HuH-7.5 (cell line): ENCODE measurements around the gene FHAD1.
"Not testable (repeated sequence)": the region's sequence is repeated elsewhere in the genome, so short reads cannot be mapped to it uniquely, and the experiment has no call there.

Source experiments
- DNase-seq: peaks from one replicate; pipeline ENCODE4 v3.0.0; 2011; ENCODE audit warnings: low spot score

Gene FHAD1

GRCh38 chr1:15370781-15371520, 123.9 kb downstream of the FHAD1 start:
- no peak for DNase-seq

DNA sequence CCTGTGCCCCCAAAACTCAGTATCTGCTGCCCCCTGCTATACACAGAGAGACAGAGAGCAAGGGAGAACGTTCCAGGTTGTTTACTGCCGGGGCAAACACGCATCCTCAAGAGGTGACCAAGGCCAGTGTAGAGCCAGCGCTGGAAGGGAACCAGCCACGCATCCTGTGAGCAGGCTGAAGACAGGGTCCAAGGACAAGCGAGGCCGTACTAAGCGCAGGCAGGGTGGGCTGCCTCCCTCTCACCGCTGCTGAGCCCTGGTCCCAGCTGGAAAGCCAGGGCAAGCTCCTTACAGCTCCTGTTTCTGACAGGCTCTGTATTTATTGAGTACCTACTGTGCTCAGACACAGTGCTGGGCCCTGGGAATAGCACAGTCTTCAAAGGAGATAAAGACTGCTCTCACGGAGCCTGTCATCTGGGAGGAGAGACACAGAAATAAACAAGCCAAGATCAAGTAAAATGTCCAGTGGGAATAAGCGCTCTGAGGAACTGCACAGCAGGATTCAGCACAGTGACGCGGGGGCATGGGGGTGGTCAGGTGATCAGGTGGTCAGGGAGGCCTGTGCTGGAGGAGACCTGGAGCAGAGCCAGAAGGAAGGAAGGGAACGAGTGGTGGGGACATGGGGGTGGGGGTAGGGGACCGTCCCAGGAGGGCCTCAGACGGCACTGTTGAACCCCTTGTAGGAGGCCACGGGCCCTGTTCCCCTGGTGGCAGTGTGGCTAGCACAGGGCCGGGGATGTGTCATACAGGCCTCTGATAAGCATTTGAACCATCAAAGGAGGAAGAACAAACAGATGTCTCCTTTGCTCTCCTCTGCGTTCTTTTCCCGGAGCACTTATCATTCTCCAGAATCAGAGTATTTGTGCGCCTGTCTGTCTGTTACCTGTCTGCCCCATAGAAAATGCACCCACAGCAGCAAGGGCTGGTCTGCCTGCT, 124.9 kb downstream of the FHAD1 start:
- DNase-seq: no peak

DNA sequence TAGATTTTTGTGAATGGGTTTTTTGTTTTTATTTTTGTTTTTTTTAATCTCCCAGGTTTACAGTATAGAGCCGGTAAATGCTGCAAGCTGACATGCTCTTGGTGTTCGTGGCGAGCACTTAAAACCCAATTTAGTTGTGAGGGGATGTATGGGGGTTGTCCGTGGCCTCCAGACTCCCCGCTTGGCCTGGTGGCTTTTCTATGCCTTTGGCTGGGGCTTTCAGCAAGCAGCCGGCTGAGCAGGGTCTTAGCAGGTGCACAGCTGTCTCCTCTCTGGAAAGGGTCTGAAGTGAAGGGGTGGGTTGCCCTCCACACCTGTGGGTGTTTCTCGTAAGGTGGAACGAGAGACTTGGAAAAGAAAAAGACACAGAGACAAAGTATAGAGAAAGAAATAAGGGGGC, 131.7 kb downstream of the FHAD1 start:
- no peak for DNase-seq

DNA sequence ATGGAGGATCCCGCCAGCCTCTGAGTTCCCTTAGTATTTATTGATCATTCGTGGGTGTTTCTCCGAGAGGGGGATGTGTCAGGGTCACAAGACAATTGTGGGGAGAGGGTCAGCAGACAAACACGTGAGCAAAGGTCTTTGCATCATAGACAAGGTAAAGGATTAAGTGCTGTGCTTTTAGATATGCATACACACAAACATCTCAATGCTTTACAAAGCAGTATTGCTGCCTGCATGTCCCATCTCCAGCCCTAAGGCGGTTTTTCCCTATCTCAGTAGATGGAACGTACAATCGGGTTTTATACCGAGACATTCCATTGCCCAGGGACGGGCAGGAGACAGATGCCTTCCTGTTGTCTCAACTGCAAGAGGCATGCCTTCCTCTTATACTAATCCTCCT, 132.1 kb downstream of the FHAD1 start:
- not testable (repeated sequence) for DNase-seq

- DNase-seq: no peak
Measured at GRCh38 chr1:15380601-15381508, 133.8 kb downstream of the FHAD1 start.

GRCh38 chr1:15381805-15382204, 134.8 kb downstream of the FHAD1 start:
- no peak for DNase-seq

DNA sequence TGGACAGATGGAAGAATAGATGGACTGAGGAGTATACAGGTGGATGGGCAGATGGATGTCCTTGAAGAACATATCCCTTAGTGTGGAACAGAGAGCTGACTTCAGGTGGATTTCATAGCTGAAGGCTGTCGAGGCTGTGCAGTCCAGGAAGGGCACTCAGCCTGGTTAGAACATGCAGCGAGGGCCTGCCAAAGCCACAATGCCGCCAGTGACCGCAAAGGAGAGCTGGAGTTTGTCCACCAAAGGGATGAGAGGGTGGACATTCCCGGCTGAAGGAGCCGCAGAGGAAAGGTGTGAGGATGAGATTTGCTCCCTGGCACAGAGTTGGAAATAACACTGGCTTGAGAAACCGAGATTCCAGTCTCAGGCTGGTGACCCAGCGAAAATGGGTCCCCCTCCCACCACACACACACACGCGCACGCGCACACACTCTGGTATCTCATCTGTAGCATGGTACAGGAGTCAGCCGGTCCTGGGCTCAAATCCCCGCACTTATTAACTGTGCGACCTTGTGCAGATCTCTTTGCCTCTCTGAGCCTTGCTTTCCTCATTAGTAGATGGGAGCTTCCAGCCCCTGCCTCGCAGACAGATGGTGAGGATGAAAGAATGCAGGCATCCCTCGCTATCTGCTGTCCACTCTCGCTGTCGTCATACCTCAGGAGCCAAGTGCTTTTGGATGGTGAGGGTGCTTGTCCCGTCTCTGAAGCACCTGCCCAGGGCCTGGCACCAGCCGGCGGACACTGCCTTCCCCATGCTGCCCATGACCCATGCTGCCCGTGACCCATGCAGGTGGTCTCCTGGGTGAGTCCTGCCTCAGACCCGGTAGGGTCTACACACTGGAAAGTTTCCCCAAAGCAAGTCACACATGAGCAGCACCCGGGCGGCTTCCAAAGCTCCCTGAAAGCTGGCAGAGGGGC, 135.8 kb downstream of the FHAD1 start:
- no peak for DNase-seq

DNA sequence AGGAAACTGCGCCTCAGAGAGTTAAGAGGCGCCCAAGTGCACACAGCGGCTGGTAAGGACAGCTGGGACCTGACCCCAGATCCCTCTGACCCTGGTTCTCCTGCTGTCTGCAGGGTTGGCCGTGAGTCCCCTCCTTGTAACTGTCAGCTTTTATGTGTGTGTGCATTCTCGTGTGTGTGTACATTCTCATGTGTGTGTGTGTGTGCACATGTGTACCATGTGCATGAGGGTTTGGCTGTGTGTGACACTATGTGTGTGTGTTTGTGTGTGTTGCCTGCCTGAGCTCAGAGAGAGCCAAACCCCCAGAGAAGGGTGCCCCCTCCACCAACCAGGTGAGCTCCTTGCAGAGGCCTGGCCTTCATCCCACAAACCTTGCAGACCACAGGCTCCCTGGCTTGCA, 136.8 kb downstream of the FHAD1 start:
- no peak for DNase-seq

- no peak for DNase-seq
Measured at GRCh38 chr1:15384301-15384901, 137.4 kb downstream of the FHAD1 start.

DNA sequence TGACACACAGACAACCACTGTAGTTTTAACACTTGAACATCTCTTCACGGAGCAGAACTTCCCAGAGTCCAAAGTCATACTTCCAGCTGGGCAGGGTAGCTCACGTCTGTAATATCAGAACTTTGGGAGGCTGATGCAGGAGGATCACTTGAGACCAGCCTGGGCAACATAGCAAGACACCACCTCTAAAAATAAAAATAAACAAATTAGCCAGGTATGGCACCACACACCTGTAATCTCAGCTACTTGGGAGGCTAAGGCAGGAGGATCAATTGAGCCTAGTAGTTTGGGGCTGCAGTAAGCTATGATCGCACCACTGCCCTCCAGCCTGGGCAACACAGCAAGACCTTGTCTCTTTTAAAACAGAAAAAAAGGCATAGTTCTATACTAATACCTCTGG, 138.4 kb downstream of the FHAD1 start:
- no peak for DNase-seq

GRCh38 chr1:15386164-15386749, 139.2 kb downstream of the FHAD1 start:
- no peak for DNase-seq

- DNase-seq: no peak
Measured at GRCh38 chr1:15388201-15388880, 141.3 kb downstream of the FHAD1 start.

- DNase-seq: not testable (repeated sequence)
Measured at GRCh38 chr1:15389828-15390227, 142.8 kb downstream of the FHAD1 start.

- no peak for DNase-seq
Measured at GRCh38 chr1:15390667-15391066, 143.6 kb downstream of the FHAD1 start.

DNA sequence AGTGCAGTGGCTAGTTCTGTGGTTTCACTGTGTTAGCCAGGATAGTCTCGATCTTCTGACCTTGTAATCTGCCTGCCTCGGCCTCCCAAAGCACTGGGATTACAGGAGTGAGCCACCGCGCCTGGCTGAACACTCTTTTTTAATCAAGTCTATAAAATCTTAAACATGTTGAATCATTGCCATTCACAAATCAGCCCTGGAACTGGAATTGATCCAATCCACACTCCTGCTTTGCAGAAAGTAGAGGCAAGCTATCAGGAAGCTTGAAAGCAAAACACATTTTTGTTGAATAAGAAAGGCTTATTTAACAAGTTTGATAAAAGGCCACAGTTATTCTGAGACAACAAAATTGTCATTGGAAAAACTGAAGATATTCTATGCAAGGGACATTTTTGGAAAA, 144.3 kb downstream of the FHAD1 start:
- DNase-seq: no peak

- no peak for DNase-seq
Measured at GRCh38 chr1:15393475-15394257, 146.6 kb downstream of the FHAD1 start.

DNA sequence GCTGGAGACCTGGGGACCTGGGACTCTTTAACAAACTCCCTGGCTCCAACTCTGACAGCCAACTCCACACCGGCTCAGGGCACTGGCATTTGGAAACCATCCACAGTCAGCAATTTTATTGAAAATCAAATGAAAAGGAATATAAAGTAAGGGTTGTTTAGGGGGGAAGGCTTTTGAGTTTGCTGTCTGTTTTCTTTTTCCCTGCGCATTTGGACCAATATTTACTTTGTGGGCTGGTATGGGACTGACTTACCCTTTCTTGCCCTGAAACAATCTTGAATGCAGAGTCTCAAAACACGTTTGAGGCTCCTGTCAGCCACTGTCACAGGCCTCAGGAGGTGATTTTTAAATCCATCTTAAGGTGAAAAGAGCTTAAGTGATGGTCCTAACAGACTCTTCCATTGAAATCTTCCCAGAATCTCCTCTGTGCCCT, 147.3 kb downstream of the FHAD1 start:
- no peak for DNase-seq

DNA sequence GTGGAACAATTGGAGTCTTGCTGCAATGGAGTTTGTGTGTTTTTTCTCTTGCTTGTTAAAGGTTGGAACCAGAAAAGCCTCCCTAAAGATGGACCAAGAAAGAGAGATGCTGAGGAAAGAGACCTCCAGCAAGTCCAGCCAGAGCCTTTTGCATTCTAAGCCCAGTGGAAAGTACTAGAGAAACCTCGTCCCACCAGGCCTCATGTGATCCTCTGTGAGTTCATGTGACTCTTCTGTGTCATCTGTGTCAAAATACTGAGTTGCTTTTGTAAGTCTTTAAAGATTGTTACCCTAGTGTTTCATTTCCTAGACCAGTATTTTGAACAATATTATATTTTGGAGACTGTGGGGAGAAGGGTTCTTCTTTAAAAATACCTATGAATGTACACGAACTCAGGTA, 150.2 kb downstream of the FHAD1 start:
- no peak for DNase-seq

- no peak for DNase-seq
Measured at GRCh38 chr1:15399710-15400109, 152.7 kb downstream of the FHAD1 start.
